ENCODE results near the gene FBLL1. TPM values are rescaled to one million over a fixed set of nuclear protein-coding genes. Genes with fewer than 3 reads are reported as not detected.
A peak's percentile ranks its signal among the peaks of the same experiment; 100 is the strongest.
"Not testable (repeated sequence)": the region's sequence is repeated elsewhere in the genome, so short reads cannot be mapped to it uniquely, and the experiment has no call there.

FBLL1 gene
- total RNA-seq, 1 donor from 2014 or later: not detected

- H3K27me3 ChIP-seq (ENCODE audit: low read depth): peaks cover 44% of the 10 kb centered on the region
- no peak for DNase-seq
- no peak for TF ChIP-seq CTCF (IDR thresholded peaks at IDR 0.05)
Observed at GRCh38 chr5:168527756-168528295, 1.3 kb upstream of the FBLL1 start.

GRCh38 chr5:168529374-168530234, 499 bp downstream of the FBLL1 start:
- intact Hi-C loops (cut with DNase I): no loop called here
- Histone ChIP-seq H3K36me3 (no peaks in the 10 kb centered on the region), H3K27me3 (ENCODE audit: low read depth) (peaks cover 46% of the 10 kb centered on the region), H3K4me3 (peak overlapping the region; percentile 41), H3K9me3 (no peaks in the 10 kb centered on the region), H3K4me1 (peaks cover 7% of the 10 kb centered on the region), H3K27ac (no peak overlapping the region)
- DNase-seq (no peak), ATAC-seq (no peak)
- no peak for TF ChIP-seq CTCF (IDR thresholded peaks at IDR 0.05)

More at GRCh38 chr5:168527756-168528295, 1.3 kb upstream of the FBLL1 start:
- Histone ChIP-seq H3K4me3 (no peak overlapping the region), H3K27ac (no peak overlapping the region), H3K36me3 (no peaks in the 10 kb centered on the region), H3K9me3 (no peaks in the 10 kb centered on the region), H3K4me1 (peaks cover 7% of the 10 kb centered on the region)
- intact Hi-C loops (cut with DNase I): no loop called here
- no peak for ATAC-seq

- H3K36me3 ChIP-seq: no peaks in the 10 kb centered on the region
- no peak overlapping the region for H3K27ac ChIP-seq
- H3K4me1 ChIP-seq: peaks cover 7% of the 10 kb centered on the region
- H3K9me3 ChIP-seq: no peaks in the 10 kb centered on the region
- ATAC-seq (no peak), DNase-seq (no peak)
- peaks cover 46% of the 10 kb centered on the region for H3K27me3 ChIP-seq (ENCODE audit: low read depth)
- intact Hi-C loops (cut with DNase I): no loop called here
- no peak for TF ChIP-seq CTCF (IDR thresholded peaks at IDR 0.05)
- H3K4me3 ChIP-seq: no peak overlapping the region
Observed at GRCh38 chr5:168530621-168531150, 1.6 kb downstream of the FBLL1 start.

GRCh38 chr5:168531191-168531590, 2.1 kb downstream of the FBLL1 start:
- Histone ChIP-seq H3K27ac (no peak overlapping the region), H3K36me3 (no peaks in the 10 kb centered on the region), H3K27me3 (ENCODE audit: low read depth) (peaks cover 46% of the 10 kb centered on the region), H3K4me1 (peaks cover 7% of the 10 kb centered on the region), H3K9me3 (no peaks in the 10 kb centered on the region), H3K4me3 (no peak overlapping the region)
- intact Hi-C loops (cut with DNase I): no loop called here
- DNase-seq: no peak
- ATAC-seq: no peak
- TF ChIP-seq CTCF (IDR thresholded peaks at IDR 0.05): no peak

GRCh38 chr5:168531987-168532864, 3.1 kb downstream of the FBLL1 start:
- Histone ChIP-seq H3K27me3 (ENCODE audit: low read depth) (peaks cover 46% of the 10 kb centered on the region), H3K36me3 (no peaks in the 10 kb centered on the region), H3K9me3 (no peaks in the 10 kb centered on the region), H3K27ac (no peak overlapping the region), H3K4me1 (peaks cover 7% of the 10 kb centered on the region), H3K4me3 (no peak overlapping the region)
- DNase-seq: no peak
- intact Hi-C loops (cut with DNase I): no loop called here
- ATAC-seq: no peak
- no peak for TF ChIP-seq CTCF (IDR thresholded peaks at IDR 0.05)

- H3K27ac ChIP-seq; H3K36me3 ChIP-seq; intact Hi-C loops (cut with DNase I); H3K4me3 ChIP-seq; H3K4me1 ChIP-seq; DNase-seq; ATAC-seq; H3K9me3 ChIP-seq: not testable (repeated sequence)
- peaks cover 35% of the 10 kb centered on the region for H3K27me3 ChIP-seq (ENCODE audit: low read depth)
Observed at GRCh38 chr5:168534351-168534750, 5.2 kb downstream of the FBLL1 start.
